NCI-H2196 (cell line): ENCODE results near the gene CHIC2.
A peak's percentile ranks its signal among the peaks of the same experiment; 100 is the strongest.

Experiments used
- DNase-seq: peaks from one replicate; lab custom pipeline; 2025; ENCODE audit not compliant: unreplicated experiment; lab: John Stamatoyannopoulos, UW

CHIC2 gene

GRCh38 chr4:54093324-54094240, 29.2 kb upstream of the CHIC2 start:
- no peak for DNase-seq

GRCh38 chr4:54092405-54093323, 28.3 kb upstream of the CHIC2 start:
- no peak for DNase-seq

GRCh38 chr4:54091637-54092404, 27.4 kb upstream of the CHIC2 start:
- DNase-seq = peak; percentile 19

GRCh38 chr4:54090804-54091623, 26.6 kb upstream of the CHIC2 start:
- no peak for DNase-seq

- no peak for DNase-seq
Observed at GRCh38 chr4:54090404-54090803, 26.0 kb upstream of the CHIC2 start.

GRCh38 chr4:54089875-54090274, 25.5 kb upstream of the CHIC2 start:
- DNase-seq = no peak

GRCh38 chr4:54085284-54085683, 20.9 kb upstream of the CHIC2 start:
- no peak for DNase-seq

- DNase-seq = no peak
Observed at GRCh38 chr4:54082168-54082567, 17.8 kb upstream of the CHIC2 start.

- no peak for DNase-seq
Observed at GRCh38 chr4:54077812-54078211, 13.4 kb upstream of the CHIC2 start.

GRCh38 chr4:54076673-54077072, 12.3 kb upstream of the CHIC2 start:
- no peak for DNase-seq

- DNase-seq = no peak
Observed at GRCh38 chr4:54074381-54074780, 10.0 kb upstream of the CHIC2 start.

- DNase-seq = no peak
Observed at GRCh38 chr4:54073271-54073880, 9.0 kb upstream of the CHIC2 start.

- no peak for DNase-seq
Observed at GRCh38 chr4:54067166-54067565, 2.8 kb upstream of the CHIC2 start.

- no peak for DNase-seq
Observed at GRCh38 chr4:54066718-54067129, 2.3 kb upstream of the CHIC2 start.

- no peak for DNase-seq
Observed at GRCh38 chr4:54066088-54066415, 1.6 kb upstream of the CHIC2 start.

- no peak for DNase-seq
Observed at GRCh38 chr4:54065282-54066087, 1.1 kb upstream of the CHIC2 start.

- DNase-seq = no peak
Observed at GRCh38 chr4:54063737-54064316, 578 bp downstream of the CHIC2 start.

- no peak for DNase-seq
Observed at GRCh38 chr4:54063229-54063628, 1.2 kb downstream of the CHIC2 start.

GRCh38 chr4:54062392-54062791, 2.0 kb downstream of the CHIC2 start:
- DNase-seq = no peak
